Prostate gland (tissue), 2 donors: ENCODE results near the gene GGT5.
"Not testable (repeated sequence)": the region's sequence is repeated elsewhere in the genome, so short reads cannot be mapped to it uniquely, and the experiment has no call there.

Experiments
- CTCF ChIP-seq, 4 experiments: fragments of 200-600 bp in 2 of 4; fragments of 450-650 bp in 2 of 4; sonication (generic) in 2 of 4; IDR thresholded peaks; 1 replicate in 3 of 4; 2 replicates in 1 of 4; pipeline ENCODE4 v1.5.1; 2016 to 2019; ENCODE audit warnings: antibody characterized with exemption in 4 of 4, mild to moderate bottlenecking in 2 of 4, moderate library complexity in 2 of 4
- POLR2A ChIP-seq: fragments of 450-650 bp; IDR thresholded peaks from one replicate; pipeline ENCODE4 v1.6.1; 2016; ENCODE audit warnings: antibody characterized with exemption, mild to moderate bottlenecking

GRCh38 chr22:24182900-24183246 lies 62.0 kb downstream of the GGT5 start:
- TF ChIP-seq CTCF (IDR thresholded peaks at IDR 0.05); POLR2A: not testable (repeated sequence)
